NCI-H226 (cell line): ENCODE results near the gene TTC7B.

ENCODE experiments used
- DNase-seq: peaks from one replicate; pipeline ENCODE4 v3.0.0-alpha.2; 2015

Gene TTC7B

DNA sequence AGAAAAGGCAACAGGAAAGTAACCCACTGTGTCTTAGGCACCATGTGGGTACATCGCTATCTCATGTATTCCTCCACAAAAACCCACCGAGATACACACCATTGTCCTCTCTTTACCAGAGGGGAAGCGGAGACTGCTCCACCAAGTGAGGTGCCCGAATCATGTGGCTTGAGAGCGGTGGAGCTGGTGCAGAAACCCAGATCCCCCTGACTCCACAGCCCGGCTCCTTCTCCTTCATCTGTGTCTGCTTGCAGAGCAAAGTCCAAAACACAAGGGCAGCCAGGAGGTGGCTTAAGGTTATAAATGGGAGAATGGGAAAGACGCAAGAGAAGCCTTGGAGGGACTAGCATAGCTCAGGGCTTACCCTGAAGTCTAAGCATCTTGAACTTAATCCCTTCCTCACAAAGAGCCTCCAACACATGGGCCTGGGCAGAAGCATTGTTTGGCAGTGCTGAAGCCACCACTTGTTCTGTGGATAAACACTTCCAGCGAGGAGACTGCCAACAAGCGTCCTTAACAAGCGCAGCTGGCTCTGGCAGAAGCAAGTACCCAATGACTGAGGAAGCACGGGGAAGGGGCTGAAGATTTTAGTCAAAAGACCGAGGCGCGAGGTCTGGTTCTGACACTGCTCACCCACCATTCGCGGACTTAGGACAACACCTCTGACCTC, 83.0 kb downstream of the TTC7B start:
- no peak for DNase-seq

GRCh38 chr14:90732718-90733117, 83.5 kb downstream of the TTC7B start:
- DNase-seq: no peak

GRCh38 chr14:90732139-90732538, 84.1 kb downstream of the TTC7B start:
- no peak for DNase-seq

DNA sequence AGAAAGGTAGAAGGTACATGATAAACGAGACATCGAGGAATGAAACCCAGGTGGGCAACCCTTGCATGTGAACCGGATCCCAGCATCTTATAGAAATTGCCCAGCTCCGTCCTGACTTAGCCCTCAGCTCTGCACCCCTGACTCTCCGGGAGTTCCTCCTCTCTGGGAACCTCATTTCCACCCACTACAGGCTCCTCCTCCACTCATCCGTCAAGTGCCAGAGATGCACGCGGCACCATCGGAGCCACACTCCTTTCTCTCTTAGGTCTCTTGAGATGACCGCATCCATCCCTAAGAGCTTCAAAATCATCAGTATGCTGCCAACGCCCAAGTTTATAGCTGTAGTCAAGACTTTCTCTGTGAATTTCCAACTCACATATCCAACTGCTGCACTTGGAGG, 84.7 kb downstream of the TTC7B start:
- no peak for DNase-seq

DNA sequence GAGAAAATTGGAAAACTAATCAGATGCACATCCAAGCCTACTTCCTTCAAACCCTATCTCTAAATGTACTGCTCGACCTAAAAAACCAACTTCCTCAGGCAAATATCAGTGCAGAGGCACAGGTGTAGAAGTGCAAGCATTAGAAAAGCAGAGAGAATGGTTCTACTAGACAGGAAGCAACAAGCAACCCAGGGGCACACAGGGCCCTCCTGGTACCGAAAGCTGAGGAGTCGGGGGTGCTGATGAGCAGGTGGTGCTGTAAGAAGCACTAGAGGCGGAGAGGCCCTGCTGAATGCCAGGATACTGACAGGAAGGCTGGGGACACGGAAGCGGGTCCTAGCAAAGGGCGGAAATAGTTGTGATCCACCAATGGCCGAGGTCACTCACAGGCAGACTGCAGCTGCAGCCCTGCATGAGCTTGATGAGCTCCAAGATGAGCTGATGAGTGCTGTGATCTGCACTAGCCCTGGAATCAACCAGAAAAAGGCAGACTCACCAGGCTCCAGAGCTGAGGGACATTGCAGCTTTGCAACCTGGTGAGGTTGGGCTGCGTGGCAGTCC, 85.9 kb downstream of the TTC7B start:
- no peak for DNase-seq

GRCh38 chr14:90728951-90729350, 87.3 kb downstream of the TTC7B start:
- DNase-seq: no peak

- no peak for DNase-seq
Observed at GRCh38 chr14:90727082-90727481, 89.1 kb downstream of the TTC7B start.

GRCh38 chr14:90726656-90727055, 89.6 kb downstream of the TTC7B start:
- no peak for DNase-seq

GRCh38 chr14:90724866-90725265, 91.4 kb downstream of the TTC7B start:
- DNase-seq: no peak

GRCh38 chr14:90722590-90722989, 93.6 kb downstream of the TTC7B start:
- DNase-seq: no peak

DNA sequence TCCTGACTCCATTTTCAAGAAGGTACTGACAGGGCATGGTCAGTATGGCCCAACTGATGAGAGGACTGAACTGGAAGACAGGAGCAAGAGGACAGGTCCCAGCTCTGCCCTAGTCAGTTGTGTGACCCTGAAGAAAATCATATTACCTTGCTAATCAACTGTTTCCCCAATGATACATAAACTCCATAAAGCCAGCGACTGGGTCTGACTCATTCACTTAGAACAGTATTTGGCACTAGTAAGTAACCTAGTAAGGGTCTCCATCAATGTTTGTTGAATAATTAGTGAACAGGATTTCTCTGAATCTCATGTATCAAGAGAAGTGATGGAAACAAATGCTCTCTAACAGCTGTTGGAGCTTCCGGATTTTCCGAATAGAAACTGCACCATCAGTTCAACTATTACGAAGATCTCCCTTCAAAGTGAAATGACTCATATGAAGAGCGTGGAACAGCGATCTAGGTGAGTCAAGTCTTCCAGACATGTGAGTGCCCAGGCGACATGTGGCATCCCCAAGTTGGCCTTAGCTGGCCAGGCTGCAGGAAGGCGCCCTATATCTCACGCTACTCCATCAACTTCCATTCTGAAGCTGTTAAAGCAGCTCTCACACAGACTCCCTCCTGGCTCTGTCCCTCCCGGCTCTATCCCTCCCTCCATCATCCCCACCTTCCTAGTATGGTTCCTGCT, 94.5 kb downstream of the TTC7B start:
- DNase-seq: no peak

GRCh38 chr14:90720832-90721231, 95.4 kb downstream of the TTC7B start:
- DNase-seq: no peak

GRCh38 chr14:90720336-90720735, 95.9 kb downstream of the TTC7B start:
- no peak for DNase-seq

- DNase-seq: no peak
Observed at GRCh38 chr14:90717916-90718315, 98.3 kb downstream of the TTC7B start.

DNA sequence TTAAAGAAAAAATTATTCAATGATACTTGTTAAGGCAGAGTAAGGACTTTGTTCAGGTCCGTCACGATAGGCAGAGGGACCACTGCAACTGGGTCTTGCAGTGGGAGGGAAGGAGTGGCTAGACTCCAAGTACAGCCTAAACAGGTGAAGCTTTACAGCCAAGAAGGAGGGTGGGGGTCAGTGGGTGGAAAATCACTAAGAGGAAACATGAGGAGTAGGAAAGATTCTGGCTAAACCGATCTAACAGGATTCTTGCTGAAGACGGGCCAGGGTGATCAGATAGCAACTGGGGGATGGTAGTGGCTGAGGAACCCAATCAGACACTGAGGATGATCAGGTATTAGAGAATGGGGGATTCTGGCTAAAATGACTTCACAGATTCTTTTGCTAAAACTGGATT, 100.2 kb downstream of the TTC7B start:
- no peak for DNase-seq

GRCh38 chr14:90715495-90715894, 100.7 kb downstream of the TTC7B start:
- no peak for DNase-seq

DNA sequence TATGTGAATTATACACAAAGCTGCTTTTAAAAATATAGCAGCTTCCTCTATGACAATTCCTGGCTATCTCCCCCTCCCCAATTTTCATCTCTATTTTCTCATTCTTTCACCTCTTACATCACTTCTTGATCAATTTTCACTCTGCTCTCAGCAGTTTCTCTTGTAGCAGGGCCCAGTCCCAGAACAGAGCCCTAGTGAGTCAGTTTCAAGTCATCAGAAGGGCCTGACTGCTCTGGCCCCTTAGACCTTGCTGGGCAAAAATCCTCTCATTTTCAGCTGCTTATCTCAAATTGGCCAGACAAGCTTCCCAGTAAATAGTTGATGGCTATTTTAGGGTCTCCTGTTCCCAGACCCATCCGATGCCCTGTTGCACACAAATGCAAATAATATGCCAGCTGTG, 101.4 kb downstream of the TTC7B start:
- DNase-seq: no peak

GRCh38 chr14:90704738-90705392, 111.4 kb downstream of the TTC7B start:
- no peak for DNase-seq

DNA sequence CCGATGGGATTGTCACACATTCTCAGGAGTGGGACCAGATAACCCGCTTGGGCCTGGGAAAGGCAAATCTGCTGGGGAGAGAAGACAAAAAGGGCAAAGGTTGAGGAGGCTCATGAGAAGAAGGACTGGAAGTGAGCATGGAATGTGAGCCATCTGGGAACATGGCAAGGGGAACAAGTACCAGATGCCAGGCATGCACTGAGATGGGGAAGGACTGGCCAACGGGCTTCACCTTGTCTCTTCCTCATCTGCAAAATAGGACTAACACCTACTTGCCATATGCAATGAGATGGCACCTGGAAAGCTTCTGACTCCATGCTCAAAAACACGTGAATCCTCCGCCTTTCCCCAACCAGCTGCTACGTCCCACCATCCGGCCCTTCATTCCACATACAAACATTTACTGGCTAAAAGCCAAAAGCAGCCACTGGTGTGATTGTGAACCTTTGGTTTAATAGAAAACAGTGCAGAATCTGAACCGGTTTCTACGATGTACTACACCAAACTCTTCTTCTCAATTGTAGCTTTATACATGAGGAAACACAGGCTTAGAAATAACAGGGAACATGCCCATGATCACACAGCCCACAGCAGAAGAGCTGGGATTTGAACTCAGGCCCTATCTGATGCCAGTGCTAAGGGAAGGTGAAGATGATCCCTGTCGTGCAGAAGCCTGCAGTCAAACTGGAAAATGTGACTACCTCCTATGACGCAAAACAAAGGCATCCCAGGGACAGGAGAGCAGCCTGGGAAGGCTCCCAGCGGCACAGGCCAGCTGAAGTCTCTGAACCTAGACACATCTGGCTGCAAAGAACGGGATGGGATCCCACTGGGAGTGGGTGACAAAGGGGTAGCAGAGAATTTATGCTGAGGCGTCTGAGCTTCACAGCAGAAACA, 112.1 kb downstream of the TTC7B start:
- no peak for DNase-seq

GRCh38 chr14:90700933-90701776, 115.1 kb downstream of the TTC7B start:
- DNase-seq: no peak

GRCh38 chr14:90699016-90699415, 117.2 kb downstream of the TTC7B start:
- no peak for DNase-seq

DNA sequence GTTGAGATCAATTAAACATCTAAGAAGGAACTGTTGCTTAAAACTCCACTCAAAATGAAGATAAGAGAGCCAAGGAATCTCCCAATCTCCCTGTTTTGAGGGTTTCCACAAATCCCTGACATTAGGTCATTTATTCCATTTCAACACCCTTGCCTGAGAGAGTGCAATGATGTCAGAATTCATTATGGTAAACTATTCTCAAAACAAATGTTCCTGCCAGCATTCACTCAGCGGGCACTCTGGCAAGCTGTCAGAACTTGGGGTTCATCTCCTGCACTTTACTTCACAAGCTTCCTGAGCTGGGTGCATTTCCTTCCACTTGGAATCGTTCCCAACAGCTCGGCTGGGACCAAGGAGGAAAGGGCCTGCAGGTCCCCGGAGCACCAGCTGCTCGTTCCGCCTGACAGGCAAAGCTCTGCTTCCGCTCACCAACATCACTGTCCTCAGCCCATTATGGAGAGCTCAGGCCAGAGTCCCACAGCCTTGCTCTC, 117.8 kb downstream of the TTC7B start:
- peak; percentile 37 for DNase-seq
